A549 (cell line): ENCODE measurements around the gene CD70. TPM values are rescaled to one million over a fixed set of nuclear protein-coding genes. Genes with fewer than 3 reads are reported as not detected.

Source experiments
- ATAC-seq, 2 experiments: fragments of 200-7000 bp in 1 of 2; fragments of >200 bp in 1 of 2; cut with Nextera tagmentation in 1 of 2; cut with Tn5 transposase in 1 of 2; 3 replicates each; pipeline versions ENCODE4 v1.8.0 to v1.9.1; 2018 to 2020; ENCODE audit warnings: mild to moderate bottlenecking in 1 of 2, moderate library complexity in 1 of 2
- CTCF ChIA-PET: fragments of 300-600 bp; sonication (Branson Sonifier 250); formaldehyde crosslinking; extraction: SDS; loops from one replicate; lab custom pipeline; 2021; ENCODE audit warnings: antibody characterized with exemption, inconsistent platforms; lab: Yijun Ruan, JAX
- POLR2A ChIA-PET: fragments of 350-600 bp; formaldehyde crosslinking; extraction: SDS; loops from one replicate; lab custom pipeline; 2021; ENCODE audit warnings: antibody characterized with exemption, inconsistent platforms; lab: Yijun Ruan, JAX
- DNase-seq, 2 experiments: peaks; one replicate each; pipeline versions ENCODE4 v3.0.0 to v3.0.0-alpha.2; 2011 to 2016; ENCODE audit warnings: low read depth in 1 of 2, low spot score in 1 of 2
- FAIRE-seq: peaks from 2 replicates; lab custom pipeline; 2011; peaks lifted over from hg19 to GRCh38; lab: Jason Lieb, UNC
- H3K27ac ChIP-seq, 2 experiments: fragments of >200 bp; sonication (Bioruptor Twin); formaldehyde crosslinking; 3 replicates each; pipeline ENCODE4 v1.5.1; 2016 to 2017
- H3K4me1 ChIP-seq: fragments of >200 bp; sonication (Bioruptor Twin); formaldehyde crosslinking; 3 replicates; pipeline ENCODE4 v1.6.1; 2016
- H3K4me2 ChIP-seq: fragments of >200 bp; sonication (Bioruptor Twin); formaldehyde crosslinking; 3 replicates; pipeline ENCODE4 v1.6.1; 2016
- H3K4me3 ChIP-seq: fragments of >200 bp; sonication (Bioruptor Twin); formaldehyde crosslinking; 3 replicates; pipeline ENCODE4 v1.5.1; 2016
- H3K9me3 ChIP-seq: fragments of >200 bp; sonication (Bioruptor Twin); formaldehyde crosslinking; 3 replicates; pipeline ENCODE4 v1.6.1; 2016
- EHMT2 ChIP-seq: fragments of 200-600 bp; sonication (generic); IDR thresholded peaks from 2 replicates; pipeline ENCODE4 v1.6.1; 2016; ENCODE audit warnings: antibody characterized with exemption, low read depth, mild to moderate bottlenecking, moderate library complexity
- FOSB ChIP-seq: fragments of 250-450 bp; sonication (Bioruptor Pico); IDR thresholded peaks from 2 replicates; pipeline ENCODE4 v1.5.0; 2020; ENCODE audit warnings: mild to moderate bottlenecking, moderate library complexity
- HDAC2 ChIP-seq: fragments of 200-600 bp; sonication (generic); IDR thresholded peaks from 2 replicates; pipeline ENCODE4 v1.6.1; 2016
- HOXA7 ChIP-seq: fragments of 250-450 bp; sonication (Bioruptor Pico); IDR thresholded peaks from 2 replicates; pipeline ENCODE4 v1.5.0; 2020; ENCODE audit warnings: mild to moderate bottlenecking, moderate library complexity
- HOXB5 ChIP-seq: fragments of 250-450 bp; sonication (Bioruptor Pico); IDR thresholded peaks from 2 replicates; pipeline ENCODE4 v1.5.0; 2020; ENCODE audit warnings: mild to moderate bottlenecking, moderate library complexity
- JUN ChIP-seq, 2 experiments: fragments of >200 bp; sonication (Bioruptor Twin); formaldehyde crosslinking; IDR thresholded peaks; 2 replicates in 1 of 2; 3 replicates in 1 of 2; pipeline ENCODE4 v1.6.1; 2016 to 2017
- MAX ChIP-seq: IDR thresholded peaks from 2 replicates; pipeline ENCODE4 v1.6.1; 2012
- NFE2L2 ChIP-seq: fragments of 150-350 bp; conservative IDR thresholded peaks from 2 replicates; pipeline ENCODE4 v1.6.1; 2014; ENCODE audit warnings: low read length
- RCOR1 ChIP-seq: fragments of 150-350 bp; IDR thresholded peaks from 2 replicates; pipeline ENCODE4 v1.6.1; 2014; ENCODE audit warnings: antibody characterized with exemption, low read length, low read depth
- REST ChIP-seq: fragments of 200-600 bp; sonication (generic); IDR thresholded peaks from 2 replicates; pipeline ENCODE4 v1.6.1; 2016; ENCODE audit warnings: antibody characterized with exemption, mild to moderate bottlenecking, moderate library complexity
- SREBF2 ChIP-seq: fragments of 450-650 bp; IDR thresholded peaks from 2 replicates; pipeline ENCODE4 v1.6.1; 2014; ENCODE audit warnings: mild to moderate bottlenecking, moderate library complexity
- ZFP36 ChIP-seq: fragments of 450-650 bp; IDR thresholded peaks from 2 replicates; pipeline ENCODE4 v1.6.1; 2014; ENCODE audit warnings: borderline replicate concordance; ENCODE audit not compliant: partially characterized antibody
- WGBS: methylation state at CpG from one replicate; pipeline ENCODE4 v1.1.6; 2017; ENCODE audit errors: missing lambda C conversion rate; 5-methylcytosine and 5-hydroxymethylcytosine counted together
- polyA plus RNA-seq, 4 experiments: library from polyadenylated mRNA; depleted of rRNA in 3 of 4; stranded (reverse); fragments of >200 nt; fragmentation: RNase III in 1 of 4; extraction: RNeasy Plus Mini Kit Qiagen cat#74134 plus additional on column Dnase treatment in 1 of 4; gene quantifications; 2 replicates in 3 of 4; 3 replicates in 1 of 4; pipeline ENCODE4 v1.2.3, GENCODE V29; 2011 to 2017

CD70 gene
- polyA plus RNA-seq, 2 of the 4 experiments (the other 2 are of a cell fraction): 7.7 to 35.7 TPM

- no peak for TF ChIP-seq HOXA7
- no peak for TF ChIP-seq JUN (IDR thresholded peaks at IDR 0.05)
- no peak for TF ChIP-seq RCOR1
- no peak for TF ChIP-seq FOSB (CRISPR knock-in tag)
- TF ChIP-seq HOXB5 (CRISPR knock-in tag): no peak
Observed at GRCh38 chr19:6573350-6573749, 17.6 kb downstream of the CD70 start (continued).

GRCh38 chr19:6572217-6572616, 18.7 kb downstream of the CD70 start:
- ChIA-PET POLR2A (interaction anchor here (1.3 kb wide), 1 partner anchor 42 kb away, joined by 4 read pairs; the partner anchor contains the start of gene TNFSF9), CTCF (interaction anchor here (1.2 to 2.0 kb wide), 3 partner anchors 56 to 290 kb away, joined by 3 to 4 read pairs (median 3); no protein-coding TSS in a partner anchor)
- Histone ChIP-seq H3K4me1 (peaks cover 27% of the 10 kb centered on the region), H3K4me3 (no peak overlapping the region), H3K9me3 (peaks cover 7% of the 10 kb centered on the region; the same call in 1 of the 3 replicates), H3K4me2 (no peak overlapping the region), H3K27ac (0 out of 6 replicates have a peak overlapping the region, but pooled peaks of 1 of the 2 experiments have one; percentile 7)
- ATAC-seq (no peak), FAIRE-seq (no peak), DNase-seq (no peak)
- 33% methylated on average over 1 of the region's 4 CpGs for WGBS
- no peak for TF ChIP-seq ZFP36
- no peak for TF ChIP-seq MAX
- no peak for TF ChIP-seq EHMT2
- no peak for TF ChIP-seq SREBF2

- H3K27ac ChIP-seq: no peak overlapping the region
- H3K4me3 ChIP-seq: no peak overlapping the region
- 0 out of 2 replicates have a peak, but pooled peaks have one; percentile 15 for TF ChIP-seq REST
- no peak for TF ChIP-seq EHMT2
- DNase-seq (no peak), ATAC-seq (no peak), FAIRE-seq (no peak)
- H3K4me2 ChIP-seq: no peak overlapping the region
- CTCF ChIA-PET: interaction anchor here (0.6 to 2.0 kb wide), 5 partner anchors 8 to 291 kb away, joined by 3 to 4 read pairs (median 3); no protein-coding TSS in a partner anchor
- H3K9me3 ChIP-seq: peaks cover 11% of the 10 kb centered on the region; the same call in 2 of the 3 replicates
- H3K4me1 ChIP-seq: peaks cover 16% of the 10 kb centered on the region
- POLR2A ChIA-PET: interaction anchor here (1.1 kb wide), 1 partner anchor 41 kb away, joined by 3 read pairs; the partner anchor contains the start of gene TNFSF9
Observed at GRCh38 chr19:6571167-6571566, 19.8 kb downstream of the CD70 start.

- DNase-seq (no peak), ATAC-seq (no peak), FAIRE-seq (no peak)
- Histone ChIP-seq H3K4me2 (no peak overlapping the region), H3K4me1 (peaks cover 16% of the 10 kb centered on the region), H3K9me3 (peaks cover 12% of the 10 kb centered on the region; the same call in 2 of the 3 replicates), H3K4me3 (no peak overlapping the region), H3K27ac (no peak overlapping the region)
- WGBS: 37% methylated on average over 3 of the region's 3 CpGs
- TF ChIP-seq HDAC2: no peak
- TF ChIP-seq NFE2L2: no peak
- TF ChIP-seq REST: peak; percentile 56; the same call in 1 of the 2 replicates
- CTCF ChIA-PET: interaction anchor here (0.6 to 2.0 kb wide), 3 partner anchors 9 to 63 kb away, joined by 3 to 4 read pairs (median 4); no protein-coding TSS in a partner anchor
- POLR2A ChIA-PET: interaction anchor here (1.1 kb wide), 1 partner anchor 40 kb away, joined by 3 read pairs; the partner anchor contains the start of gene TNFSF9
Observed at GRCh38 chr19:6570764-6571163, 20.2 kb downstream of the CD70 start.
